ENCODE results near the gene SLC18A3. TPM values are rescaled to one million over a fixed set of nuclear protein-coding genes. Genes with fewer than 3 reads are reported as not detected.

Gene SLC18A3
- total RNA-seq, 1 experiment from 2014 or later = 0.30 TPM

DNA sequence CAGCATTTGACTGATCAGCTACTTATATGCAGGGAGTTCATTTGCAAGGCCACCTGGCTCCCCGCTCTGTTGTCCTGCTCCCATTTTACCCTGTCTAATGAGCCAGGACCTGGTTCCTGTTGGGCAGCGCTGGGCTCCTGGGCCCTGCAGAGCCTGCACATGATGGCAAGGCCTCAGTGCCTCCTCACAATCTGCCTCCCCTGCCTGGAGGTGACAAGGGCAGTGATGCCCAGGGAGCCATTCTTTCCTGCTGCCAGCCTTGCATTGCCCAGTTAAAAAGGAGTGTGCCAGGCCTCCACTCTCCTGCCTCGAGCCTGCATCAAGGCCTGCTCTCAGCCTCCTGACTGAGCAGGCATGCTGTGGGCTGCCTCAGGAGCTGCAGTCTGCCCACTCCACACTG, 32.2 kb downstream of the SLC18A3 start:
- TF ChIP-seq EZH2 (IDR thresholded peaks at IDR 0.05; ENCODE audit: borderline replicate concordance, low read depth, low read length, poor library complexity, severe bottlenecking) = no peak
- TF ChIP-seq, protein P1, sequence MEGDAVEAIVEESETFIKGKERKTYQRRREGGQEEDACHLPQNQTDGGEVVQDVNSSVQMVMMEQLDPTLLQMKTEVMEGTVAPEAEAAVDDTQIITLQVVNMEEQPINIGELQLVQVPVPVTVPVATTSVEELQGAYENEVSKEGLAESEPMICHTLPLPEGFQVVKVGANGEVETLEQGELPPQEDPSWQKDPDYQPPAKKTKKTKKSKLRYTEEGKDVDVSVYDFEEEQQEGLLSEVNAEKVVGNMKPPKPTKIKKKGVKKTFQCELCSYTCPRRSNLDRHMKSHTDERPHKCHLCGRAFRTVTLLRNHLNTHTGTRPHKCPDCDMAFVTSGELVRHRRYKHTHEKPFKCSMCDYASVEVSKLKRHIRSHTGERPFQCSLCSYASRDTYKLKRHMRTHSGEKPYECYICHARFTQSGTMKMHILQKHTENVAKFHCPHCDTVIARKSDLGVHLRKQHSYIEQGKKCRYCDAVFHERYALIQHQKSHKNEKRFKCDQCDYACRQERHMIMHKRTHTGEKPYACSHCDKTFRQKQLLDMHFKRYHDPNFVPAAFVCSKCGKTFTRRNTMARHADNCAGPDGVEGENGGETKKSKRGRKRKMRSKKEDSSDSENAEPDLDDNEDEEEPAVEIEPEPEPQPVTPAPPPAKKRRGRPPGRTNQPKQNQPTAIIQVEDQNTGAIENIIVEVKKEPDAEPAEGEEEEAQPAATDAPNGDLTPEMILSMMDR (conservative IDR thresholded peaks at IDR 0.05; ENCODE audit: low read depth, low read length) = no peak
- no peak for DNase-seq (ENCODE audit: low spot score)
- Histone ChIP-seq H3K4me3 (ENCODE audit: low read depth, low read length, poor library complexity, severe bottlenecking) (no peak overlapping the region), H3K27me3 (replicated peaks; ENCODE audit: insufficient read depth, low read depth, low read length, poor library complexity) (peaks cover 15% of the 10 kb centered on the region), H3K9me3 (ENCODE audit: low read depth, low read length, poor library complexity, severe bottlenecking) (no peaks in the 10 kb centered on the region), H3K4me1 (ENCODE audit: insufficient read depth, low read length, poor library complexity, severe bottlenecking) (peaks cover 7% of the 10 kb centered on the region), H3K36me3 (ENCODE audit: insufficient read depth, low read length, poor library complexity, severe bottlenecking) (no peaks in the 10 kb centered on the region), H3K27ac (ENCODE audit: low read depth, low read length, poor library complexity, severe bottlenecking) (no peak overlapping the region)
- intact Hi-C loops (cut with micrococcal nuclease; ENCODE audit: unreplicated experiment) = no loop called here
- no TSS peak for BruUV-seq (replicated peaks)
- POLR2A ChIA-PET (ENCODE audit: low non-redundant PET) = no interaction called here
- CTCF ChIA-PET = no interaction called here

DNA sequence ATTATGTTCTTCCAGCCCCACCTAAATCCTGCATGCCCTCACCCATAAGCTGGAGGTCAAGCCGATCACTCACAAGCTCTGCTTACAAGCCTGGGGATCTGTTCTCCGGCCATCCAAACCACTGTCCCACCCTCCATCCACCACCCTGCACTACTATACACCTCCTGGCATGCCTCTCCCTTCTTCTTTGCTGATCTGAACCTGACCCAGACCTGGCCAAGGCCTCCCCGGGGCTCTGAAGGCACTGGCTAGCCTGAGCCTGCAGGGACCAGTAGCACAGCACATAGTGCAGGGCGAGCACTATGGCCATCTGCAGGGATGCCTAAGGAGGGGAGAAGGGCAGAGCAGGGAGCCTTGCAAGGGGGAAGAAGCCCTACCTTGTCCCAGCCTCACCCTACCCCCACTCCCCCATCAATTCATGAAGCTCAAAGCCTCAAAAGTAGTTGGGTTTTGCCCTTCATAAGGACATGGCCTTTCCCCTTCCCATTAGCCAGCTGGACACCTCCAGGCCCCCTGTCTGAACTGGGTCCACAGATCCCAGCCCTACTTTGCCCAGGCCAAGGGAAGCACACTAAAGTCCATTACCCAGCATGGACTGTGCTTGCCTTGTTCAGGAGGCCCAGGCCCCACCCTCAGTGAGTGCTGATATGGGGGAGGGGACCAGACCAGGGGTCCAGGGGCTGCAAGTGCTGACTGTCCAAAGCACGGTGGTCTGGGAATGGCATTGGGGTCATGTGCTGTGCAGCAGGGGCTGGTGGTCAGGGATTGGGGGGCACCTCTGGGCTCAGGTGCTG, 33.3 kb downstream of the SLC18A3 start:
- Histone ChIP-seq H3K4me3 (ENCODE audit: low read depth, low read length, poor library complexity, severe bottlenecking) (no peak overlapping the region), H3K27me3 (replicated peaks; ENCODE audit: insufficient read depth, low read depth, low read length, poor library complexity) (peaks cover 4% of the 10 kb centered on the region), H3K36me3 (ENCODE audit: insufficient read depth, low read length, poor library complexity, severe bottlenecking) (no peaks in the 10 kb centered on the region), H3K9me3 (ENCODE audit: low read depth, low read length, poor library complexity, severe bottlenecking) (no peaks in the 10 kb centered on the region), H3K27ac (ENCODE audit: low read depth, low read length, poor library complexity, severe bottlenecking) (no peak overlapping the region), H3K4me1 (ENCODE audit: insufficient read depth, low read length, poor library complexity, severe bottlenecking) (peaks cover 13% of the 10 kb centered on the region)
- POLR2A ChIA-PET (ENCODE audit: low non-redundant PET) = no interaction called here
- CTCF ChIA-PET = no interaction called here
- intact Hi-C loops (cut with micrococcal nuclease; ENCODE audit: unreplicated experiment) = no loop called here
- DNase-seq (ENCODE audit: low spot score) = no peak
- BruUV-seq (replicated peaks) = no TSS peak
- TF ChIP-seq, protein P1 (conservative IDR thresholded peaks at IDR 0.05; ENCODE audit: low read depth, low read length) = no peak
- no peak for TF ChIP-seq EZH2 (IDR thresholded peaks at IDR 0.05; ENCODE audit: borderline replicate concordance, low read depth, low read length, poor library complexity, severe bottlenecking)

DNA sequence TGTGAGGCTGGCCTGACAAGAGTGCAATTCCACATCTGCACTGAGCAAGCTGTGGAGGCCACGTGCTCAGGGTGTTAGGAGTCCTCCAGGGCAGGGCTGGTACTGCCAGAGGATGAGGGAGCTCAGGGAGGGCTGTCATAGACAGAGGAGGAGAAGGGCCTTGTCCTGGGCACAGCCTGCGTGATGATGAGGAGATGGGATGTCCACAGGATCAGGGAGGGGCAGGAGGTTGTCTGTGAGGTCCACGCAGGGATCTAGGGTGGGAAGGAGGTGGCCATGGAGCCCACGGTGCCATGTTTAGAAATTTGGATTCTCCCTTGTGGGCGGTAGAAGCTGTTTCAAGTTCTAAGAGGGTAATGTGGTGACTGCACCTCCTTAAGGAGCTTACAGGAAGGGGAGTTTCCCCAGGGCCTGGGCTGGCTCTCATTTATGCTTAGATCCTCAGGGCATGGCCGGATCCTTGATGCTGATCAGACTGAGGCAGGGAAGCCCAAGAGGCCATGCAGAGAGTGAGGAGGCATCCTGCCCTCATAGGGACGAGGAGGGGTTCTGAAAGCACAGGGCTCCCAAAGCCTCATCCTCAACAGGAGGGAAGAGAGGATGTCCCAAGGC, 34.0 kb downstream of the SLC18A3 start:
- Histone ChIP-seq H3K27me3 (replicated peaks; ENCODE audit: insufficient read depth, low read depth, low read length, poor library complexity) (no peaks in the 10 kb centered on the region), H3K36me3 (ENCODE audit: insufficient read depth, low read length, poor library complexity, severe bottlenecking) (no peaks in the 10 kb centered on the region), H3K4me3 (ENCODE audit: low read depth, low read length, poor library complexity, severe bottlenecking) (no peak overlapping the region), H3K9me3 (ENCODE audit: low read depth, low read length, poor library complexity, severe bottlenecking) (no peaks in the 10 kb centered on the region), H3K4me1 (ENCODE audit: insufficient read depth, low read length, poor library complexity, severe bottlenecking) (peaks cover 18% of the 10 kb centered on the region), H3K27ac (ENCODE audit: low read depth, low read length, poor library complexity, severe bottlenecking) (no peak overlapping the region)
- no peak for DNase-seq (ENCODE audit: low spot score)
- ChIA-PET CTCF (no interaction called here), POLR2A (ENCODE audit: low non-redundant PET) (no interaction called here)
- no TSS peak for BruUV-seq (replicated peaks)
- no peak for TF ChIP-seq EZH2 (IDR thresholded peaks at IDR 0.05; ENCODE audit: borderline replicate concordance, low read depth, low read length, poor library complexity, severe bottlenecking)
- TF ChIP-seq, protein P1 (conservative IDR thresholded peaks at IDR 0.05; ENCODE audit: low read depth, low read length) = no peak
- intact Hi-C loops (cut with micrococcal nuclease; ENCODE audit: unreplicated experiment) = no loop called here

Measured in A673 (cell line).